Measurements from ENCODE around the gene USP34.
A peak's percentile ranks its signal among the peaks of the same experiment; 100 is the strongest.
"Not testable (repeated sequence)": the region's sequence is repeated elsewhere in the genome, so short reads cannot be mapped to it uniquely, and the experiment has no call there.

USP34 gene

DNA sequence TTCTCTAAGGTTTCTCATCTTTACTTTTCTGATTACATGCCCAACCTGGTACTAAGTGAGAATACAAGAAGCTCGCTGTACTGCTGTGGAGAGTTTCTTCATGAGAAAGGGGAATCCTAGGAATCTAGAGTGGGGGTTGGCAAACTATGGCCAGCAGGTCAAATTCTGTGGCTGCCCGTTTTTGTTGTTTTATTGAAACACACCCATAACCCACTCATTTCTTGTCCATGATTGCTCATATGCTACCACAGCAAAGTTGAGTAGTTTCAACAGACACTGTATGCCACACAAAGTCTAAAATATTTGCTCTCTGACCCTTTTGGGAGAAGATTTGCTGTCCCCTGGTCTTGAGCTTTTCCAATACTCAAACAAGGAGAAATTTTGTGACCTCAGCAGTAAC lies 250.1 kb downstream of the USP34 start:
- no peak for DNase-seq
- intact Hi-C loops (cut with DNase I), result no loop called here

DNA sequence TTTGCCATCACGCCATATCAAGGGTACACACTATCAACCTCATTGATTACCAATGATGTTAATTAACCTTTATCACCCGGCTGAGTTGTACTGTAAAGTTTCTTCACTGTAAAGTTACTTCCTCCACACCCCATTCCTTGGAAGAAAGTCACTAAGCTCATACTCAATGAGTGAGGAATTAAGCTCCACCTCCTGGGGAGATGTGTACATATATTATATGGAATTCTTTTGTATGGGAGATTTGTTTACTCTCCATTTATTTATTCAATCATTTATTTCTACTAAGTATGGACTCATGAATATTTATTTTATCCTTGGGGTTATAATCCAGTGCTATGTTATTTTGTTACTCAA lies 252.1 kb downstream of the USP34 start:
- no peak for DNase-seq

GRCh38 chr2:61218076-61218816 lies 252.6 kb downstream of the USP34 start:
- DNase-seq, result no peak

More for the DNA sequence above, 252.1 kb downstream of the USP34 start:
- intact Hi-C loops (cut with DNase I), result no loop called here

GRCh38 chr2:61214171-61214570 lies 256.7 kb downstream of the USP34 start:
- peak in 1 of 42 donors; percentile 15 for DNase-seq
- intact Hi-C loops (cut with DNase I), result no loop called here

More at GRCh38 chr2:61218076-61218816, 252.6 kb downstream of the USP34 start:
- intact Hi-C loops (cut with DNase I), result no loop called here

DNA sequence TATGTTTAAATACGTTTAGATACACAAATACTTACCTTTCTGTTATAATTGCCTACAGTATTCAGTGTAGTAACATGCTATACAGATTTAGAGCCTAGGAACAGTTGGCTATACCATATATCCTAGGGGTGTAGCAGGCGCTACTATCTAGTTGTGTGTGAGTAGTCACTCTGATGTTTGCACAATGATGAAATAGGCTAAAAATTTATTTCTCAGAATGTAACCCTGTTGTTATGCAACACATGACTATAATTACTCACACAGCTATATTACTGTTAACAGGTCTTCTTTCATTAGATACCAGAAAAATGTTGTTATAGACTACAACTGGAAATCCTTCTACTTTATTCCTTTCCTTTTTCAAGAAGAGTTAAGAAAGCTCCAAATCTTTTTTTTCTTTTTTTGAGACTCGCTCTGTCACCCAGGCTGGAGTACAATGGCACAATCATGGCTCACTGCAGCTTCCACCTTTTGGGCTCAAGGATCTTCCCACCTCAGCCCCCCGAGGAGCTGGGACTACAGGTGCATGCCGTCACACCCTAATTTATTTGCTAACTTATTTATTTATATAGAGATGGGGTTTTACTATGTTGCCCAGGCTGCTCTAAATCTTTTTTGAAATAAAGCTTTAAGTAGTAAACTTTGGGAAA lies 260.4 kb downstream of the USP34 start:
- no peak for DNase-seq
- intact Hi-C loops (cut with DNase I), result no loop called here

DNA sequence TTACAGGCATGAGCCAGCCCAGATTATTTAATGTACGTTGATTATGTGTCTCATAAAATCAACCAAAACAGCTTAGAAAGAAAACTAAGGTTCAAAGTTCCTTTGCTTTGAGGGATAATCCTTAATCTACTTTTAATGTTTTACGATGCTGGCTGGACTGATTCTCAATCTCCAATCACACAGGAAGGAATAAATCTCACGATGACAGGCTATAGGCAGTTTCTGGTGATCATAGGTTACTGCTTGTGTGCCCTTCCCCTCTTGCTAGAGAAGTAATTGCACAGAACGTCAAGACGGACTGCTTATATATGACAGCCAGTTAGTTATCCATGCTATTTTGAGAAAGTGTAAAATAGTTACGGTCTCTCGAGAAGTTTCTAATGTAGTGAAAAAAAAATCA lies 265.8 kb downstream of the USP34 start:
- DNase-seq, result no peak
- intact Hi-C loops (cut with DNase I), result no loop called here

GRCh38 chr2:61196671-61197070 lies 274.2 kb downstream of the USP34 start:
- intact Hi-C loops (cut with DNase I), result no loop called here
- DNase-seq, result no peak

- DNase-seq; intact Hi-C loops (cut with DNase I): not testable (repeated sequence)
Observed at GRCh38 chr2:61194646-61195045, 276.2 kb downstream of the USP34 start.

- DNase-seq, result peak in 1 of 42 donors; percentile 63
- intact Hi-C loops (cut with DNase I), result no loop called here
Observed at GRCh38 chr2:61193670-61194561, 277.0 kb downstream of the USP34 start.

DNA sequence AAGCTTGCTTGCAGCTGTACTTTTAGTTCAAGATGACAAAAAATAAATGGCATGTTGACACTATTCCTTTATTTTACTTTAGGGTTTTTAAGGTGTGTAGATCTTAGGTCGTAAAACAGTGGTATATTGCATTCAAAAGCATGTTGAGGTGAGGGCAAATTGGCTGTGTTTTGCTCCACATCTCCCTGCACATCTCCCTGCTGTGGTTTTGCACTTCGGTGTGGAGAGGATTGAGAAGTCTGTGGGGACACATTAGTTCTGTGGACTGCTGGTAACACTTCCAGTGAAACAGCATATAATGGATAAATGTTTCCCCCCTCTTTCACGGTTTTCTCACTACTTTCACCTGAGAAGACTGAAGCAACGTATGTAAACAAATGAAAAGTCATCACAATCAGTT lies 283.8 kb downstream of the USP34 start:
- intact Hi-C loops (cut with DNase I), result no loop called here
- DNase-seq, result no peak

DNA sequence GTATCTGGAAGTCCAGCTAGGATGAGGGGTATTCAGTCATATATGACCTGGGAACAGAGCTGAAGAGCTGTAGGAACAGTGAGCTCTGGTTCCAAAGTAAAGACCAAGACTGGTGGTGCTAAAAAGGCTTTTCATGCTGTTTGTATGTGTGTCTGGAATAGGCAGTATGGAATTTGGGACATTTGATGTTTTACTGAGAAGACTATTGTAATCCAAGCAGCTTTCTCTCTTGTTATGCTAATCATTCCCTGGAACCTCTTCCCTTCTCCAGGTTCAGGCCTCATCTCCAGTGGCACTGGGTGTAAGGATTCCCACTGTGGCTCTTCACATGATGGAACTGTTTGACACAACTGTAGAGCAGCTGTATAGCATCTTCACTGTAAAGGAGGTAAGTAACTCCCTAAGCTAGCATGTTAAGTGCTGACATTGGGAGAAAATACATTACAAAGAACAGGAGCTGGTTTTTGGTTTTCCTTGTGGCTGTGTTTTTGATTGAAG lies 285.6 kb downstream of the USP34 start:
- intact Hi-C loops (cut with DNase I), result no loop called here
- no peak for DNase-seq

DNA sequence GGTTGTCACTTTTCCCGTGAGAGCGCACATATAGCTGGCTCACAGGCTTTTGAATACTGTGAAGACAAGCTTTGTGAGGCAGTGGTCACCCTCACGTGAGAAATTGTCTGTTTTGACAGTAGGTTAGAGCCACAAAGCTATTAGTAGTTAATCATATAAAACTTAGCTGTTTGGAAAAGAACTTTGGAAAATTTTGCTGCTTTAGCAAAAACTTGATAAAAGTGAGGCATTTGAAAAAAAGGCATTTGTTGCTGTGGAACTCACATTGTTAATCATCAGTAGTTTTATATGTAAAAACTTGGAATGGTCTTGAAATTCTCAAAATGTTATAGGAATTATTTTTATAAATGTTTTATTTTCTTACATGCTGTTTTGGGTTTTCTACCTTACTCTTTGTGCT lies 286.6 kb downstream of the USP34 start:
- intact Hi-C loops (cut with DNase I), result no loop called here
- DNase-seq, result no peak

GRCh38 chr2:61183795-61184194 lies 287.1 kb downstream of the USP34 start:
- DNase-seq, result no peak
- intact Hi-C loops (cut with DNase I), result no loop called here

DNA sequence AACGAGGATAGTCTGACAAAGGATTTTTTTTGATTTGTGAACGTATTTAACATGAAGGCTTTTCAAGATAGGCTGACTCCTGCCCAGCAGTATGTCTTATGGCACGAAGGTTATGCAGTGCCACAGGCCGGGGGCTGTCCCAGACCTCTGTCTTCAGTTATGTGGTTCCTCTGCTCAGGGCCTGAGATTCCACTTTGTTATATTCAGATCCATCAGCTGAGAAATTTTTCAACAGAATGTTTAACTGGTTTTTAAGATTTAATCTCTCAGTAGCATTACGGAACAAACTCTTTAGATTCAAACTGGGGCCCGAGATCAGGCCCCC lies 288.9 kb downstream of the USP34 start:
- intact Hi-C loops (cut with DNase I), result no loop called here
- no peak for DNase-seq

DNA sequence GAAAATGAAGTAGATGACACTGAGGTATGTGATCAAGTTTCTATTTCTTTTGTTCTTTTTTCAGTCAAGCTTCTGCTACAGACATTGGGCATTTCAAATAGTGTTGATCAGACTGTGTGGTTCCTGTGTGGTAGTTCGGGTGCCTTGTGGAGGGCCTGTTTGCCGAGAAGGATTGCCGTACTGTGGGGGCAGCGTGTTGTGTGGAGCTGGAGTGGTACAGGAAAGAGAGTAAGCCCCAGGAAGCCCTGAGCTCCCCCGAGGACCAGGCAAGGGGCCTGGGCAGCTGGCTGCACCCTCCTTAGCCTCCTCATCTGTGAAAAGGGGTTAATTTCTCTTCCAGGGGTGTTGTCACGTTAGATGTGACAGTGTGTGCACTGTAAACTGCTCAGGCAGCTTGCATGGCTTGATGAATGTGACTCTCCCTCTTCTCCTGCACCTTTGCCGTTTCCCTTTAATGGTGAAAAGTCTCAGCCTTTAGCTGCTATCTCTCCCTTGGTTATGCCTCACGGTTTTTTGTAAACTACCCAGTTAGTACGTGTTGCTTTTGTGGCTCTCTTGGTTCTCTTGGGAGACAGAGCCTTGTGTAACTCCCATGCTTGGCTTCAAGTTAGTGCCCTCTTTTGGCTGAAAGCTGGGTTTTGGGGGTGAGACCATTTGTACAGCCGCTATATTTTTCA lies 289.4 kb downstream of the USP34 start:
- intact Hi-C loops (cut with DNase I), result no loop called here

DNA sequence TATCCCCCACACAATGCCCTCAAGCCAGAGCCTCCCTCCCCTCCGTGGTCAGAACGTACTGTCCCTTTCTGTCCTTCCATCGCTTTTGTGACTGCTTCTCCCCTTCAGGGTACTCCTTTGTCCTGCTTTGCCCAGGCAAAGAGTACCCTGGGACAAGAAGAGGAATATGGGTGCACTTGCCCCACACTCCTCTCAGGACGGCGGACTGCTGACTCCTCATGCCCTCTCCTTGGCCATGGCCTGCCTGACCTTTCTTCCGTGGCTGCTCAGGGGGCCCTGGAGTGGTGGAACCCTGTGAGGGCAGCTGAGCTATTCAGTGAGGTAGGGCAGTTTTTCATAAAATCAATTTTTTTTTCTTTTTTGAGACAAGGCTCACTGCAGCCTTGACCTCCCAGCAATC lies 290.2 kb downstream of the USP34 start:
- DNase-seq, result no peak
- intact Hi-C loops (cut with DNase I), result no loop called here

More for the DNA sequence above, 289.4 kb downstream of the USP34 start:
- peak in 3 of 42 donors; percentile 13 to 27 (median 19) for DNase-seq

- intact Hi-C loops (cut with DNase I), result no loop called here
- peak in 40 of 42 donors; percentile 18 to 82 (median 55) for DNase-seq
Observed at GRCh38 chr2:61179701-61180639, 290.9 kb downstream of the USP34 start.
